Measurements from ENCODE around the gene ZNF541. TPM values are rescaled to one million over a fixed set of nuclear protein-coding genes. Genes with fewer than 3 reads are reported as not detected.

Gene ZNF541
- total RNA-seq, 1 experiment from 2014 or later = not detected

DNA sequence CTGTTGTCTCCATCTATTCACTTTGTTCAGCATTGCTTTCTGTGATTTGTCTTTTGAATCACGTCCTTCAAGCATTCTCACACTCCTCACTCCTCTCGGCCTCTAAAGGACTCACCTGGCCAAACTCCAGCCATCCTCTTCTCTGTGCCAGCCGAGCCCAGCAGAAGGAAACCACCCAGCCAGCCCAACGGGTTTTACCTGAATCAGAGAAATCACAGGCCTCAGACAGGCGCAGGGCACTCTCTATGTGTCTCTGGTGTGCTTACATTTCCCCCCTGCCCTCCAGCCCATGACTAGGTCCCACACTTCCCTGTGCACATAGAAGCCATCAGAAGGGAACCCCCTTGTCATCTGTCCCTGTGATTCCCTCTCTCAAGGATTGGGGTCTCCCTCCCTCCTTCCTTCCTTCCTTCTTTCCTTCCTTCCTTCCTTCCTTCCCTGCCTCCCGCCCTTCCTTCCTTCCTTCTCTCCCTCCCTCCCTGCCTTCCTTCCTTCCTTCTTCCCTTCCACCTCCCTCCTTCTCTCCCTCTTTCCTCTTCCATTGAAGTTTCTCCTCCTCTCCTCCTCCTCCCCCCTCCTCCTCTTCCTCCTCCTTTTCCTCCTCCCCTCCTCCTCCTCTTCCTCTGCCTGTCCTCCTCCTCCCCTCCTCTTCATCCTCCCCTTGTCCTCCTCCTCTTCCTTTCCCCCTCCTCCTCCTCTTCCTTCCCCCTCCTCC, 8.8 kb upstream of the ZNF541 start:
- Histone ChIP-seq H3K36me3 (replicated peaks; ENCODE audit: control insufficient read depth, insufficient read depth, low read length) (no peaks in the 10 kb centered on the region), H3K27me3 (ENCODE audit: control insufficient read depth, insufficient read depth, low read length) (no peaks in the 10 kb centered on the region), H3K4me3 (ENCODE audit: insufficient read depth, low read depth, low read length) (no peak overlapping the region)
- DNase-seq = no peak

DNA sequence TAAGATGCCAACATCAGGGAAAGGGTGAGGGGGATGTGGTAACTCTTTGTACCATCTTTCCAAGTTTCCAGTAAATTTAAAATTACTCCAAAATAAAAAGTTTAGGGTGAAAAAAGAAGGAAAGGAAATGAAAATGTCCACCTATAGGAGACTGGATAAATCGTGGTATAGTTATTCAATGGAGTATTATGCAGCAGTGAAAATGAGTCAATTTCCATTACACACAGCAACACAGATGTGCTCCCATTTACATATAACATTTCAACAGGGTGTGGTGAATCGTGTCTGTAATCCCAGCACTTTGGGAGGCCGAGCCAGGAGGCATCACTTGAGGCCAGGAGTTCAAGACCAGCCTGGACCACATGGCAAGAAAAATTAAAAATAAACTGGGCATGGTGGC, 7.4 kb upstream of the ZNF541 start:
- Histone ChIP-seq H3K4me3 (ENCODE audit: insufficient read depth, low read depth, low read length) (no peak overlapping the region), H3K36me3 (replicated peaks; ENCODE audit: control insufficient read depth, insufficient read depth, low read length) (no peaks in the 10 kb centered on the region), H3K27me3 (ENCODE audit: control insufficient read depth, insufficient read depth, low read length) (no peaks in the 10 kb centered on the region)
- no peak for DNase-seq

DNA sequence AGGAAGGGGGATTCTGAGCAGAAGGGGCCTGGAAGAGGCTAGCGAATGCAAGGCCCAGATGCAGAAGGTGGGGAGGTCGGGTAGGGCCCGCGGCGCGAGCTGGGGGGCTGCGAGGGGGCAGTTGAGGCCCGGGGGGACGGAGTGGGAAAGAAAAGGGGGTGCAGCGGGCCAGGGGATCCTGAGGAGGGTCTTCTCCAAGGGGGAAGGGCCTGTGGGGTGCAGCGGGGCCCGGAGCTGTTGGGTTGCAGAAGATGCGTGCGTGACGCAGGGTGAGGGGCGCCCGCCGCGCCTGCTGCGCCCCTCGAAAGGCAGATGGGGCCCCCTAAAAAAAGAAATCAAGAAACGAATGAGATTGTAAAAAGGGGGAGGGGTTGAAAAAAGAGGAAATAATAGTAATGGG, 313 bp downstream of the ZNF541 start:
- H3K36me3 ChIP-seq (replicated peaks; ENCODE audit: control insufficient read depth, insufficient read depth, low read length) = no peaks in the 10 kb centered on the region
- H3K4me3 ChIP-seq (ENCODE audit: insufficient read depth, low read depth, low read length) = no peak overlapping the region
- DNase-seq = peak; percentile 50
- no peaks in the 10 kb centered on the region for H3K27me3 ChIP-seq (ENCODE audit: control insufficient read depth, insufficient read depth, low read length)

DNA sequence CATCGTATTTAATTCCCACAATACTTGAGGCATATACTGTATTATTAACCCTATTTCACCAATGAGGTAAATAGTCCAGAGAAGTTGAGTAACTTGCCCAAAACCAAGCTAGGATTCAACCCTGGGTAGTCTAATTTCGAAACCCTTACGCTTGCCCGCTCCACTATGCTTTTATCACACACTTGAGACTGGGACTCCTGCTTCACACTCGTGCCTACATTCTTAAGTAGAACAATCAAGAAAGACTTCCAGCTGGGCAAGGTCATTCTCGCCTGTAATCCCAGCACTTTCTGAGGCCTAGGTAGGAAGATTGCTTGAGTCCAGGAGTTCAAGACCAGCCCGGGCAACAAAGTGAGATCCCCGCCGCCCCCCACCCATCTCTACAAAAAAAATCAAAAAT, 3.6 kb downstream of the ZNF541 start:
- Histone ChIP-seq H3K36me3 (replicated peaks; ENCODE audit: control insufficient read depth, insufficient read depth, low read length) (no peaks in the 10 kb centered on the region), H3K4me3 (ENCODE audit: insufficient read depth, low read depth, low read length) (no peak overlapping the region), H3K27me3 (ENCODE audit: control insufficient read depth, insufficient read depth, low read length) (no peaks in the 10 kb centered on the region)
- no peak for DNase-seq

DNA sequence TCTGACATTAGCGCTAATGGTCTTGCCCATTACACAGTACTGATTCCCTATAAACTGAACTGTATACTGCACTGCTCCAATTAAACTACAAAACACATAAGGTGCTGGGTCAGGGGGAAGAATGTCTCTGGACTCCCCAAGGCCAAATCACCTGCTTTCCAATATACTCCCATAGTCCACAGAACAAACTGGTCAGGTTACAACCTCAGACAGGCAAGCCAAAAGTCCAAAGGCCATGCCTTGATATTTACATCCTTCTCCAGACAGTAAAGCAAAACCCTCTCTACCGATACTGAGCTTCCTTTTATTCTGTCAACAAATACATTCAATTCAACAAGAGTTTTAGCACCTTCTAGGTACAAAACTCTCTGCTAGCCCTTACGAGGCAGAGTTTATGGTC, 8.9 kb downstream of the ZNF541 start:
- no peak for DNase-seq
- H3K4me3 ChIP-seq (ENCODE audit: insufficient read depth, low read depth, low read length) = no peak overlapping the region
- no peaks in the 10 kb centered on the region for H3K27me3 ChIP-seq (ENCODE audit: control insufficient read depth, insufficient read depth, low read length)
- H3K36me3 ChIP-seq (replicated peaks; ENCODE audit: control insufficient read depth, insufficient read depth, low read length) = no peaks in the 10 kb centered on the region

DNA sequence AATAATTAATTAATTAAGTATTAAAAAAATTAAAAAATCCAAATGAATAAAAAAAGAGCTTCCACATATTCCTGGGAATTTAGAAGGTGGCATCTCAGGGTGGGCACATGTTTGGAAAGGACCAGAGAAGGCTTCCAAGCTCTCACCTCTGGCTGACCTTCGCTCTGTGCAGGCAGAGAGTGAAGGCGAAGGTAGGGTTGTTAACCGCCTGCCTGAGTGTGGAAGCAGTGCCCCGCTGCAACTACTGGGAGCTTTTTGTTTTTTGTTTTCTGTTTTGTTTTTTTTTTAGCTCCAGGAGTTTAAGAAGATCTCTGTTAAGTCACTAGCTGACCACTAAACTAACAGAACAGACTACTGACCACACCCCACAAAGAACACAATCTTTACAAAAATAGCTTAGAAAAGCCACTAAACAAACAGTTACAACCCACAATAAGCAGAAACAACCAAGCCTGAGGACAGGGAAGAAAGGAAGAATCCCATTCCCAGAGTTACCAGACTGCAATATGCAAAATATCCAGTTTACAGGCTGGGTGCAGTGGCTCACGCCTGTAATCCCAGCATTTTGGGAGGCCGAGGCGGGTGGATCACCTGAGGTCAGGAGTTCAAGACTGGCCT, 11.4 kb downstream of the ZNF541 start:
- DNase-seq = no peak
- Histone ChIP-seq H3K36me3 (replicated peaks; ENCODE audit: control insufficient read depth, insufficient read depth, low read length) (no peaks in the 10 kb centered on the region), H3K27me3 (ENCODE audit: control insufficient read depth, insufficient read depth, low read length) (no peaks in the 10 kb centered on the region), H3K4me3 (ENCODE audit: insufficient read depth, low read depth, low read length) (no peak overlapping the region)

DNA sequence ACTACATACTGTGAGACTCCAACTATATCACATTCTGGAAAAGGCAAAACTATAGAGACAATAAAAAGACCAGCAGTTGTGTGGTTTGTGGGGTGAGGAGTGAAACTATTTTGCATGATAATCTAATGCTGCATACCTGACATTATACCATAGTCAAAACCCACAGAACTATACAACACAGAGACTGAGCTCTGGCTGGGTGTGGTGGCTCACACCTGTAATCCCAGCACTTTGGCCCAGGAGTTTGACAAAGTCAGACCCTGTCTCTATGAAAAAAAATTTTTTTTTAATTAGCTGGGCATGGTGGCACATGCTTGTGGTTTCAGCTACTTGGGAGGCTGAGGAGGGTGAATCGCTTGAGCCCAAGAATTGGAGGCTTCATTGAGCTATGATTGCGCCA, 11.9 kb downstream of the ZNF541 start:
- DNase-seq = no peak
- Histone ChIP-seq H3K36me3 (replicated peaks; ENCODE audit: control insufficient read depth, insufficient read depth, low read length) (no peaks in the 10 kb centered on the region), H3K27me3 (ENCODE audit: control insufficient read depth, insufficient read depth, low read length) (no peaks in the 10 kb centered on the region), H3K4me3 (ENCODE audit: insufficient read depth, low read depth, low read length) (no peak overlapping the region)

DNA sequence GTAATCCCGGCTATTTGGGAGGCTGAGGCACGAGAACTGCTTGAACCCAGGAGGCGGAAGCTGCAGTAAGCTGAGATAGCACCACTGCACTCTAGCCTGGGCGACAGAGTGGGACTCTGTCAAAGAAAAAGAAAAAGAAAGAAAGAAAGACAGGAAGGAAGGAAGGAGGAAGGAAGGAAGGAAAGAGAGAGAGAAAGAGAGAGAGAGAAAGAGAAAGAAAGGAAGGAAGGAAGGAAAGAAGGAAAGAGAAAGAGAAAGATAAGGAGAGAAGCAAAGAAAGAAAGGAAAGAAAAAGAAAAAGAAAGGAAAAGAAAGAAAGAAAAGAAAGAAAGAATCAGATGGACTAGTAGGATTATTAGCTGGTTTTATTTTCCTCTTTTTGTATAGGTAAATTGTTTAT, 22.8 kb downstream of the ZNF541 start:
- no peak for DNase-seq
- no peak overlapping the region for H3K4me3 ChIP-seq (ENCODE audit: insufficient read depth, low read depth, low read length)
- H3K27me3 ChIP-seq (ENCODE audit: control insufficient read depth, insufficient read depth, low read length) = no peaks in the 10 kb centered on the region
- H3K36me3 ChIP-seq (replicated peaks; ENCODE audit: control insufficient read depth, insufficient read depth, low read length) = no peaks in the 10 kb centered on the region

DNA sequence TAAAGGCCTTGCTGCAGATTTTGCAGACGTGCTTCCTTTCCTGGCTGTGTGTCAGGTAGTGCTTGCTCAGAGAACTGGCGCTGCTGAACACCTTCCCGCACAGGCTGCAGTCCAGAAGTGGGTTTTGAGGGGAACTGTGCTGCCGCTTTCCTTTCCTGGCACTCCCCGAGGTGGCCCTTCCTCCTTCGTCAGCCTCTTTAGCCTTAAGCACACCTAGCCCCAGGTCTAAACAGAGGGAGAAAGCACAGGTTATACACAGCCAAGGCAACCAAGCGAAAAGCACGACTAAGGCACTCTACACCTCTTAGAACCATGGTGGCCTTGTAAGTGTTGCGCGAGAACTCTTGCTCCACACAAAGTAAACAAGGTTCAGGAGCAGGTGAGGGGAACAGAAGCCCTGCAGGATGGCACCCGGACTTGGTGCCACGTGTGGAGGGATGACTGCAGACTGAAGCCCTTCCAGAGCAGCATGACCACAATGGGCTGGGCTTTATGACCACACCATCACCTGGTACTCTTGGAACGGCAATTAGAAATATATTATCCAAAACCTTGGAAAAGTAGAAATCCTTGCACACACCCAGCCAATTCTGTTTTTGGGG, 23.6 kb downstream of the ZNF541 start:
- Histone ChIP-seq H3K36me3 (replicated peaks; ENCODE audit: control insufficient read depth, insufficient read depth, low read length) (no peaks in the 10 kb centered on the region), H3K4me3 (ENCODE audit: insufficient read depth, low read depth, low read length) (no peak overlapping the region), H3K27me3 (ENCODE audit: control insufficient read depth, insufficient read depth, low read length) (no peaks in the 10 kb centered on the region)
- DNase-seq = no peak

DNA sequence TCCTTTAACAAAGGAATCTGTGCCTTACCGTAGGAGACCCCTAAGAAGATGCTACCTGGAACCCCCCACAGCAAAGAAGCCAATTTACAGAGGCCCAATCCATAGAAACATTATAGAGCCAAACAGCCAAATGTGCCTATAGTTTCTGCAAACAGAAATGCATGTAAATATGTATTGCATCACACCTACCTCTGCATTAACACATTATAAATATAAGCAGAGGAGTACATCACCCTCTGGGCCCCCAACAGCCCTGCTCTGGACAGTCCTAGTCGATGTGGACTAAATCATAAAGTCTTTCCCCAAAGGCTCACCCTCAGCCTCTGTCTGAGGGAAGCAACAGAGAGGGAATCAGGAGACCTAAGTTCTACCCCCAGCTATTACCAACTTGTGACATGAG, 25.7 kb downstream of the ZNF541 start:
- DNase-seq = no peak
- H3K4me3 ChIP-seq (ENCODE audit: insufficient read depth, low read depth, low read length) = no peak overlapping the region
- H3K27me3 ChIP-seq (ENCODE audit: control insufficient read depth, insufficient read depth, low read length) = no peaks in the 10 kb centered on the region
- no peaks in the 10 kb centered on the region for H3K36me3 ChIP-seq (replicated peaks; ENCODE audit: control insufficient read depth, insufficient read depth, low read length)

DNA sequence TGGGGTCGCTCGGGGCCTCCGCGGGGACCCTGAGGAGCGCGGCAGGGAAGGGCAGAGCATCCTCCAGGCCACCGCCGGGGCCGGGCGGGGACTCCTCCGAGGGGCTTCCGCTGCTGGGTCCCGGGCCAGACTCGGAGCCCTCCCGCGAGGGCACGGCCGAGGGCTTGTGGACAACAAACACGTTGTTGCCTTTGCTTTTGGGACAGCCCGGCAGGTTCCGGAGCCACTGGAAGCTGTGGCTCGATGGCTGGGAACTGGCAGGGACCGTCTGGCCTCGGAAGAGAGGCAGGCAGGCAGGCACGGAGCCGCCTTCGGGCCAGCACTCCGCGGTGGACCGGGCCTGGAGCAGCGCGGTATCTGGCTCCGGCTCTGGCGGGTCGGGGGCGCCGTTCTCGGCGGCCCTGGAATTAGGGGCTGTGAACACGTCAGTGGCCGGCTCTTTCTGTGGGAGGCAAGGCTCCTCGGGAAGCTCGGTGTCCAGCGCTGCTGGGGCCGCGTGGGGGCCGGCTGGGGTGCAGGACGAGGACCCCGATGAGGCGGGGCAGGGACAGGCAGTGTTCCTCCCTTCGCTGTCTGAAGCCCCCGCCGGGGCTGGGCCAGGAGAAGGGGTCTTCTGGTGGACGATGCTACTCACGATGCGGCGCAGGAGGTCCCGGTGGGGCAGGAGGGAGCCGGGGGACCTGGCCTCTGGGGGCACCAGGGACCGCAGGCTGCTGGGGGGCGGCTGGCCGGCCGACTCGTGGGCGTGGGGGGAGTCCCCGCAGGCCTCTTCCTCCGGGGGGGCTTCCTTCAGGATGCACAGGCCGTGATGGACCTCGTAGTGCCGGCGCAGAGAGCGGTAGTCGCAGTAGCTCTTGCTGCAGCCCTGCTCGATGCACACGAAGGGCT, 27.6 kb downstream of the ZNF541 start:
- no peak overlapping the region for H3K4me3 ChIP-seq (ENCODE audit: insufficient read depth, low read depth, low read length)
- H3K36me3 ChIP-seq (replicated peaks; ENCODE audit: control insufficient read depth, insufficient read depth, low read length) = no peaks in the 10 kb centered on the region
- H3K27me3 ChIP-seq (ENCODE audit: control insufficient read depth, insufficient read depth, low read length) = no peaks in the 10 kb centered on the region
- DNase-seq = peak; percentile 67

DNA sequence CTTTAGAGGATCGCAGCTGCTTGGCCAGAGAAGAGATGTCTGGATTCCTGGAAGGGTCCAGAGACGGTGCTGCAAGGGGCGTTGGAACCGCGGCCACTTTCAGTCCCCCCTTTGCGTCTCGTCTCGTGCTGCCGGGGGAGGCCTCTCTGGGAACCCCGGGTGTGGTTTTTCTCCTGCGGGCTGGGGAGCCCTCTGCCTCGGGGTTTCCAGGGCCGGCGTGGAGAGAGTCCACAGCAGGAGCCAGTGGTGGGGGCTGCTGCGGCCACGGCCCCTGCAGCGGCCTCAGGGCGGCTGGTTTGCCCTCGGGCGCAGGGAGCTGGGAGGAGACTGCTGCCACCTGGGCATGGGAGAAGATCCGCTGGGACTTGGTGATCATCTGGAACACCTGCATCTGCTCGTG, 28.5 kb downstream of the ZNF541 start:
- Histone ChIP-seq H3K4me3 (ENCODE audit: insufficient read depth, low read depth, low read length) (no peak overlapping the region), H3K36me3 (replicated peaks; ENCODE audit: control insufficient read depth, insufficient read depth, low read length) (no peaks in the 10 kb centered on the region), H3K27me3 (ENCODE audit: control insufficient read depth, insufficient read depth, low read length) (no peaks in the 10 kb centered on the region)
- DNase-seq = no peak

DNA sequence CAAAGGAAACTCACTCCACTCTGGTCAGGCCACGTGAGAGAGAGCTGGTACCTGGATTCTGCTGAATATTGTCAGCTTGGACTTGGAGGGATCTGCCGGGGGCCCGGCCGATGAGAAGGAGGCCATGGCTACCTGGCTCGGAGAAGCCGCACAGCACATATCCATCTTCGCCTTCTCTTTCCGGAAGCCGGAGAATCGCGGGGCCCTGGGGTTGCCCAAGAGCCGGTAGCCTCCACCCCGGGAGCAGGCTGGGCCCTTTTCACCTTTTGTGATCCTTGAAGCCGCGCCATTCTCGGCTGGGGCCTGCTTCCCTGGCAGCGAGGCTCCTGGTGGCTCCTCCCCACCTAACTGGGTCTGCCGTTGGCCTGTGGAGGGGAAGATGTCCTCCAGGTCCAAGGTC, 28.9 kb downstream of the ZNF541 start:
- Histone ChIP-seq H3K4me3 (ENCODE audit: insufficient read depth, low read depth, low read length) (no peak overlapping the region), H3K36me3 (replicated peaks; ENCODE audit: control insufficient read depth, insufficient read depth, low read length) (no peaks in the 10 kb centered on the region), H3K27me3 (ENCODE audit: control insufficient read depth, insufficient read depth, low read length) (no peaks in the 10 kb centered on the region)
- DNase-seq = peak; percentile 51

DNA sequence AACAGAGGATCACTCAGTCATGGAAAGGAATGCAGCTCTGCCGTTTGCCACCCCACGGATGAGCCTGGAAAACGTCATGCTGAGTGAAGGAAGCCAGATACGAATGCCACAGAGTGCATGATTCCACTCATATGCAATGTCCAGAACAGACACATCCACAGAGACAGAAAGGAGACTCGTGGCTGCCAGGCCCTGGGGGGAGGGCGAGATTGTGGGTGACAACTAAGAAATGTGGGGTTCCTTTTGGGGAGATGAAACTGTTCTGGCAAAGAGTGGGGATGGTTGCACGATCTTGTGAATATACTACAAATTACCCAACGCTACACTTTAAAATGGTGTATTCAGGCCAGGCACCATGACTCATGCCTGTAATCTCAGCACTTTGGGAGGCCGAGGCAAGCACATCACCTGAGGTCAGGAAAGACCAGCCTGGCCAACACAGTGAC, 30.9 kb downstream of the ZNF541 start:
- H3K36me3 ChIP-seq (replicated peaks; ENCODE audit: control insufficient read depth, insufficient read depth, low read length) = no peaks in the 10 kb centered on the region
- no peak overlapping the region for H3K4me3 ChIP-seq (ENCODE audit: insufficient read depth, low read depth, low read length)
- H3K27me3 ChIP-seq (ENCODE audit: control insufficient read depth, insufficient read depth, low read length) = no peaks in the 10 kb centered on the region
- DNase-seq = no peak
